SK-N-MC (cell line): ENCODE data around the gene GALP.
"Not testable (repeated sequence)": the region's sequence is repeated elsewhere in the genome, so short reads cannot be mapped to it uniquely, and the experiment has no call there.

Experiments used
- DNase-seq: peaks from one replicate; pipeline ENCODE4 v3.0.0-alpha.2; 2011; ENCODE audit warnings: low read depth, low spot score
- H3K27ac ChIP-seq: fragments of 200-600 bp; sonication (generic); 2 replicates; pipeline ENCODE4 v1.5.1; 2016; ENCODE audit warnings: mixed run types
- H3K36me3 ChIP-seq: fragments of 200-600 bp; sonication (generic); 2 replicates; pipeline ENCODE4 v1.6.1; 2017; ENCODE audit warnings: antibody characterized with exemption, low read length, mixed read lengths; ENCODE audit not compliant: insufficient read depth
- H3K4me3 ChIP-seq: fragments of 200-600 bp; sonication (generic); 2 replicates; pipeline ENCODE4 v1.5.1; 2016
- H3K9ac ChIP-seq: fragments of 200-600 bp; sonication (generic); 2 replicates; pipeline ENCODE4 v1.8.0; 2017; ENCODE audit warnings: mixed run types, mixed read lengths; ENCODE audit not compliant: insufficient read length
- H3K9me3 ChIP-seq: fragments of 200-600 bp; sonication (generic); 2 replicates; pipeline ENCODE4 v1.6.1; 2017; ENCODE audit warnings: low read depth, mild to moderate bottlenecking, antibody characterized with exemption, low read length, moderate library complexity, mixed read lengths
- EZH2 ChIP-seq: fragments of 200-600 bp; sonication (generic); IDR thresholded peaks from one replicate; pipeline ENCODE4 v1.6.1; 2017; ENCODE audit warnings: antibody characterized with exemption
- FOXP2 ChIP-seq: optimal IDR thresholded peaks from 2 replicates; pipeline ENCODE3; 2011; ENCODE audit warnings: mild to moderate bottlenecking, moderate library complexity; ENCODE audit not compliant: insufficient read depth; ENCODE audit errors: extremely low read length, control extremely low read depth
- POLR2AphosphoS5 ChIP-seq: IDR thresholded peaks from 2 replicates; pipeline ENCODE4 v1.6.1; 2012; ENCODE audit warnings: mild to moderate bottlenecking, low read depth, low read length, borderline replicate concordance

GALP gene

GRCh38 chr19:56211718-56212117, 35.9 kb downstream of the GALP start:
- H3K27ac ChIP-seq: no peak overlapping the region
- DNase-seq: no peak
- no peak for TF ChIP-seq POLR2AphosphoS5
- no peak for TF ChIP-seq EZH2
- TF ChIP-seq FOXP2: no peak

GRCh38 chr19:56217039-56217949, 41.5 kb downstream of the GALP start:
- no peak overlapping the region for H3K9ac ChIP-seq
- H3K4me3 ChIP-seq: no peak overlapping the region
- no peaks in the 10 kb centered on the region for H3K9me3 ChIP-seq
- DNase-seq: no peak
- no peaks in the 10 kb centered on the region for H3K36me3 ChIP-seq
- no peak for TF ChIP-seq EZH2
- H3K27ac ChIP-seq: no peak overlapping the region

More at GRCh38 chr19:56211718-56212117, 35.9 kb downstream of the GALP start:
- Histone ChIP-seq H3K9me3 (no peaks in the 10 kb centered on the region), H3K4me3 (no peak overlapping the region), H3K36me3 (no peaks in the 10 kb centered on the region), H3K9ac (no peak overlapping the region)

- TF ChIP-seq FOXP2 (no peak), POLR2AphosphoS5 (no peak), EZH2 (no peak)
- H3K27ac ChIP-seq: no peak overlapping the region
- H3K9ac ChIP-seq: no peak overlapping the region
- no peaks in the 10 kb centered on the region for H3K36me3 ChIP-seq
- no peak for DNase-seq
- no peaks in the 10 kb centered on the region for H3K9me3 ChIP-seq
- H3K4me3 ChIP-seq: no peak overlapping the region
These were observed 43.2 kb downstream of the GALP start for GRCh38 chr19:56218961-56219360.

- not testable (repeated sequence) for H3K36me3 ChIP-seq, H3K9me3 ChIP-seq, H3K27ac ChIP-seq, H3K4me3 ChIP-seq, DNase-seq, H3K9ac ChIP-seq
These were observed 45.6 kb downstream of the GALP start for GRCh38 chr19:56221442-56221841.

- no peak for TF ChIP-seq FOXP2
- no peak for TF ChIP-seq POLR2AphosphoS5
- no peak for TF ChIP-seq EZH2
- H3K4me3 ChIP-seq: no peak overlapping the region
- H3K36me3 ChIP-seq: no peaks in the 10 kb centered on the region
- no peak overlapping the region for H3K27ac ChIP-seq
- H3K9ac ChIP-seq: no peak overlapping the region
- DNase-seq: no peak
- H3K9me3 ChIP-seq: no peaks in the 10 kb centered on the region
These were observed 46.0 kb downstream of the GALP start for GRCh38 chr19:56221851-56222250.

GRCh38 chr19:56222901-56223300, 47.1 kb downstream of the GALP start:
- TF ChIP-seq POLR2AphosphoS5: no peak
- TF ChIP-seq FOXP2: no peak
- TF ChIP-seq EZH2: no peak
- H3K36me3 ChIP-seq: no peaks in the 10 kb centered on the region

GRCh38 chr19:56223481-56223880, 47.7 kb downstream of the GALP start:
- TF ChIP-seq FOXP2 (no peak), EZH2 (no peak), POLR2AphosphoS5 (no peak)
- Histone ChIP-seq H3K27ac (no peak overlapping the region), H3K4me3 (no peak overlapping the region), H3K9ac (no peak overlapping the region), H3K36me3 (no peaks in the 10 kb centered on the region), H3K9me3 (no peaks in the 10 kb centered on the region)
- no peak for DNase-seq

More at GRCh38 chr19:56222901-56223300, 47.1 kb downstream of the GALP start:
- Histone ChIP-seq H3K9ac (no peak overlapping the region), H3K4me3 (no peak overlapping the region), H3K27ac (no peak overlapping the region), H3K9me3 (no peaks in the 10 kb centered on the region)
- no peak for DNase-seq
